Measurements from ENCODE around the gene AZIN2.
"Not testable (repeated sequence)": the region's sequence is repeated elsewhere in the genome, so short reads cannot be mapped to it uniquely, and the experiment has no call there.

AZIN2 gene

GRCh38 chr1:33080885-33081553 is at the start of gene AZIN2:
TSS of gene AZIN2 (plus strand) at chr1:33081153. CDS start at chr1:33082250, 1,097 bp downstream.
- in situ Hi-C loops (cut with HindIII; ENCODE audit: low pct_ligation_motif_present, low pct_unique_long_range_greater_than_20kb, low sequenced_read_pairs), result no loop called here
- peak; percentile 92 for DNase-seq

DNA sequence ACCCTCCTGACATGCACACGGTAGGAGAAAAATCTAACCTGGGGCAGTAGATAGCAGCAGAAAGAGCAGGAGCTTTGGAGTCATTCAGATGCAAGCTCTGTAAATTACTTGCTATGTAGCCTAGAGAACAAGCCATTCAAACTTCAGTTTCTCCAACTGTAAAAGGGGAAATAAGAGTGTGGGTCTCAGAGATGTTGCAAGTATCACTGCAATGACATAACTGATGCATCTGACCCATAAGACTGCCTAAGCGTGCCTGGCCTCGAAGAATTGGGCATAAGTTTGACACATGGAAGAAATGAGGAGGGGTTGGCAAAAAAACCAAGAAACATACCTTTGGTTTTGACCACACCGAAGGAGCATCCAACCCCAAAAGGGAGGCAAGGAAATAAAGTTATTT is 49.4 kb upstream of the AZIN2 start:
- no peak for DNase-seq
- in situ Hi-C loops (cut with HindIII; ENCODE audit: low pct_ligation_motif_present, low pct_unique_long_range_greater_than_20kb, low sequenced_read_pairs), result no loop called here

- no peak for DNase-seq
- in situ Hi-C loops (cut with HindIII; ENCODE audit: low pct_ligation_motif_present, low pct_unique_long_range_greater_than_20kb, low sequenced_read_pairs), result no loop called here
Measured at GRCh38 chr1:33032126-33032869, 48.7 kb upstream of the AZIN2 start.

- peak; percentile 22 for DNase-seq
- in situ Hi-C loops (cut with HindIII; ENCODE audit: low pct_ligation_motif_present, low pct_unique_long_range_greater_than_20kb, low sequenced_read_pairs), result no loop called here
Measured at GRCh38 chr1:33036051-33036525, 44.9 kb upstream of the AZIN2 start.

GRCh38 chr1:33036526-33037503 is 44.1 kb upstream of the AZIN2 start, which contains the start of gene AK2:
TSS of gene AK2 (minus strand) at chr1:33036883. CDS start at chr1:33036828, 55 bp downstream.
- peak; percentile 96 for DNase-seq
- in situ Hi-C loops (cut with HindIII; ENCODE audit: low pct_ligation_motif_present, low pct_unique_long_range_greater_than_20kb, low sequenced_read_pairs), result no loop called here

- DNase-seq, result no peak
- in situ Hi-C loops (cut with HindIII; ENCODE audit: low pct_ligation_motif_present, low pct_unique_long_range_greater_than_20kb, low sequenced_read_pairs), result no loop called here
Measured at GRCh38 chr1:33039840-33040239, 41.1 kb upstream of the AZIN2 start.

DNA sequence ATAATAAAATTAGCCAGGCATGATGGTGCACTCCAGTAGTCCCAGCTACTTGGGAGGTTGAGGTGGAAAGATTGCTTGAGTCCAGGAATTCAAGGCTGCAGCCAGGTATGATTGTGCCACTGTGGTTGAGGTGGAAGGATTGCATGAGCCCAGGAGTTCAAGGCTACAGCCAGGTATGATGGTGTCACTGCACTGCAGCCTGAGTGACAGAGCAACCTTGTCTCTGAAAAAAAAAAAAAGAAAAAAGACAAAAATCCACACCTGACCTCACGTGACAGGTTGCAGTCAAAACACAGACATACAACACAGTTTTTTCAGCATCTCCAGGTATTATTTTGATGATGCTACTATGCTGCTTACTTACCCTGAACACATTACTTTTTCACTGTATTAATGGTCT is 39.9 kb upstream of the AZIN2 start:
- in situ Hi-C loops (cut with HindIII; ENCODE audit: low pct_ligation_motif_present, low pct_unique_long_range_greater_than_20kb, low sequenced_read_pairs), result no loop called here
- DNase-seq, result no peak

- DNase-seq, result no peak
- in situ Hi-C loops (cut with HindIII; ENCODE audit: low pct_ligation_motif_present, low pct_unique_long_range_greater_than_20kb, low sequenced_read_pairs), result no loop called here
Measured at GRCh38 chr1:33042831-33043230, 38.1 kb upstream of the AZIN2 start.

GRCh38 chr1:33043267-33044092 is 37.5 kb upstream of the AZIN2 start:
- in situ Hi-C loops (cut with HindIII; ENCODE audit: low pct_ligation_motif_present, low pct_unique_long_range_greater_than_20kb, low sequenced_read_pairs), result no loop called here
- DNase-seq, result no peak

- in situ Hi-C loops (cut with HindIII; ENCODE audit: low pct_ligation_motif_present, low pct_unique_long_range_greater_than_20kb, low sequenced_read_pairs), result no loop called here
- no peak for DNase-seq
Measured at GRCh38 chr1:33045246-33045645, 35.7 kb upstream of the AZIN2 start.

DNA sequence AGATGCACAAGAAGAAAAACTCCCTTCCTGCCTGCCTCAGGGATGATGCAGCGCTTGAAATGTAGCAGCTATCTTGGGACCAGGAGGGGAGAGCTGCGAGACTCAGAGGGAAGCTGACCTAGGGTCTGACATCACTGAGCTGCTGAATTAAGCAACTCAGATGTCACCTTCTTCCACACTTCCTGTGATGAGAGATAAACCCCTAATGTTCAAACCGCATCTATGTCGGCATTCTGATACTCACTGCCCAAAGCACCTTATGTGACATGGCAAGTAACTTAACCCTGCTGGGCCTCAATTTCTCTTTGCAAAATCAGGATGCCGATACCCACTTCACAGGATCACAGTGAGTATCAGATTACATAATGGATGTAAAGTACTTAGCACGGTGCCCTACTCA is 35.1 kb upstream of the AZIN2 start:
- in situ Hi-C loops (cut with HindIII; ENCODE audit: low pct_ligation_motif_present, low pct_unique_long_range_greater_than_20kb, low sequenced_read_pairs), result no loop called here
- no peak for DNase-seq

DNA sequence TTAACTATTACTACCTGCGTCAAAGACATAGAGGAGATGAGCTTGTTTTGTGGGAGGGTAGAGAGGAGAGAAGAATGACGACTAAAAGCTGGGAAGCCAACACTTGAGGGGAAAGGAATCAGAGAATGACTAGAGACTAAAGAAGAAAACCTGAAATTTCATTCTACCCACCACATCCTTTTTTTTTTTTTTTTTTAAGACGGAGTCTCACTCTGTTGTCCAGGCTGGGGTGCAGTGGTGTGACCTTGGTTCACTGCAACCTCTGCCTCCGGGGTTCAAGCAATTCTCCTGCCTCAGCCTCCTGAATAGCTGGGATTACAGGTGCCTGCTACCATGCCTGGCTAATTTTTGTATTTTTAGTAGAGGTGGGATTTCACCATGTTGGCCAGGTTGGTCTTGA is 34.7 kb upstream of the AZIN2 start:
- in situ Hi-C loops (cut with HindIII; ENCODE audit: low pct_ligation_motif_present, low pct_unique_long_range_greater_than_20kb, low sequenced_read_pairs); DNase-seq: not testable (repeated sequence)

- no peak for DNase-seq
Measured at GRCh38 chr1:33047290-33047689, 33.7 kb upstream of the AZIN2 start.

DNA sequence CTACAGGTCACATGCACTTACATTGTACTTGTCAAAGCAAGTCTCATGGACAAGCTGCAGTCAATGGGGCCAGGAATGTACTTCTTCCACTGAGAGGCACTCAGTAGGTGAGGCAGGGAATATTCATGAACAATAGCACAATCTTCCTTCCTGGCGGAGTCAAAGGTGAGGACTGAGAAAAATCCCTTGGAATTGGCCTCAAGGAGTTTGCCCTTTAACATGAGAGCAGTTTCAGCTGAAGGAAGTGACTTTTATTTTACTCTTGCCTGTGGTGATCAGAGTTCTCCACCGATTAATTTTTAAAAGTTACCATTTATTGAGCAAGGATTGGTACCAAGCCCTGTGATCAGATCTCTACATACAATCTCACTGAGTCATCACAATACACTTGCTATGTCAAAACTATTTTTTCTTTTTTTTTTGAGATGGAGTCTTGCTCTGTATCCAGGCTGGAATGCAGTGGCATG is 33.1 kb upstream of the AZIN2 start:
- in situ Hi-C loops (cut with HindIII; ENCODE audit: low pct_ligation_motif_present, low pct_unique_long_range_greater_than_20kb, low sequenced_read_pairs), result no loop called here
- DNase-seq, result peak; percentile 34

More at GRCh38 chr1:33047290-33047689, 33.7 kb upstream of the AZIN2 start:
- in situ Hi-C loops (cut with HindIII; ENCODE audit: low pct_ligation_motif_present, low pct_unique_long_range_greater_than_20kb, low sequenced_read_pairs), result no loop called here

DNA sequence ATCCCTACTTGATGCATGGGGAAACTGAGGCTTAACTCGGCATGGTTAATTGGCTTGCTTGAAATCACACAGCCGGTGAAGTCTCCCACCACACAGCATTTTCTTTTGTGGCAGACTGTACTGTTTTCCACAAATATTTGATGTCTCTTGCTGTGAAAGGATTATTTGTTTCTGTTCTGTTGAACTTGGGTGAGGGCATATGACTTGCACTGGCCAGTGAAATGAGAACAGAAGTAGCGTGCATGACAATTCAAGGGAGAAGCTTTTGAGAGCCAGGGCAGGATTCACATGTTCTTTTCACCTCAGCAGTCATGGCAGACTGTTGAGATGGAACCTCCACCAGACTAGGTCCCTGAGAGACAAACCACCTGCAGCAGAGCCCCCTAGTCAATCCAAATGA is 32.5 kb upstream of the AZIN2 start:
- DNase-seq, result no peak

GRCh38 chr1:33049371-33049770 is 31.6 kb upstream of the AZIN2 start:
- in situ Hi-C loops (cut with HindIII; ENCODE audit: low pct_ligation_motif_present, low pct_unique_long_range_greater_than_20kb, low sequenced_read_pairs), result no loop called here

More for the DNA sequence above, 32.5 kb upstream of the AZIN2 start:
- in situ Hi-C loops (cut with HindIII; ENCODE audit: low pct_ligation_motif_present, low pct_unique_long_range_greater_than_20kb, low sequenced_read_pairs), result no loop called here

GRCh38 chr1:33050221-33051076 is 30.5 kb upstream of the AZIN2 start:
- DNase-seq, result peak; percentile 55
- in situ Hi-C loops (cut with HindIII; ENCODE audit: low pct_ligation_motif_present, low pct_unique_long_range_greater_than_20kb, low sequenced_read_pairs), result no loop called here

More at GRCh38 chr1:33049371-33049770, 31.6 kb upstream of the AZIN2 start:
- DNase-seq, result no peak

All from ACHN (cell line).